H1 (cell line): ENCODE measurements around the gene TIMP1. TPM values are rescaled to one million over a fixed set of nuclear protein-coding genes. Genes with fewer than 3 reads are reported as not detected.
A peak's percentile ranks its signal among the peaks of the same experiment; 100 is the strongest.

Experiments
- CTCF ChIA-PET: fragments of 300-600 bp; sonication (Branson Sonifier 250); formaldehyde crosslinking; loops from one replicate; lab custom pipeline; 2021; ENCODE audit not compliant: partially characterized antibody; lab: Charles Lee
- POLR2A ChIA-PET: fragments of 300-600 bp; sonication (Branson Sonifier 250); formaldehyde crosslinking; loops from one replicate; lab custom pipeline; 2021; ENCODE audit warnings: inconsistent platforms; ENCODE audit not compliant: partially characterized antibody; lab: Charles Lee
- DNase-seq, 2 experiments: peaks; one replicate each; pipeline versions ENCODE4 v3.0.0 to v3.0.0-alpha.2; 2010 to 2022; ENCODE audit warnings: low spot score in 2 of 2, low read depth in 1 of 2, mixed read lengths in 1 of 2
- FAIRE-seq: peaks from 2 replicates; lab custom pipeline; 2011; peaks lifted over from hg19 to GRCh38; lab: Jason Lieb, UNC
- H2AFZ ChIP-seq: 2 replicates; pipeline ENCODE4 v1.8.1; 2012; ENCODE audit warnings: low read length, inconsistent platforms
- H2AK5ac ChIP-seq: 2 replicates; pipeline ENCODE4 v1.6.1; 2013; ENCODE audit warnings: low read depth, low read length
- H2BK120ac ChIP-seq: replicated peaks from 2 replicates; pipeline ENCODE3; 2013; ENCODE audit warnings: low read depth, low read length, inconsistent platforms
- H2BK12ac ChIP-seq: 2 replicates; pipeline ENCODE4 v1.6.1; 2013; ENCODE audit warnings: low read depth, low read length
- H2BK15ac ChIP-seq: 2 replicates; pipeline ENCODE4 v1.6.1; 2013; ENCODE audit warnings: low read length
- H2BK20ac ChIP-seq: 2 replicates; pipeline ENCODE4 v1.6.1; 2013; ENCODE audit warnings: low read length
- H2BK5ac ChIP-seq: 2 replicates; pipeline ENCODE4 v1.6.1; 2013; ENCODE audit warnings: low read depth, low read length
- H3K14ac ChIP-seq: 2 replicates; pipeline ENCODE4 v1.6.1; 2013; ENCODE audit warnings: inconsistent platforms; ENCODE audit not compliant: insufficient read length
- H3K18ac ChIP-seq: 2 replicates; pipeline ENCODE4 v1.6.1; 2013; ENCODE audit warnings: low read length; ENCODE audit errors: extremely low read depth
- H3K23ac ChIP-seq: 2 replicates; pipeline ENCODE4 v1.6.1; 2013; ENCODE audit warnings: inconsistent platforms; ENCODE audit not compliant: insufficient read length
- H3K23me2 ChIP-seq: 2 replicates; pipeline ENCODE4 v1.6.1; 2013; ENCODE audit warnings: low read depth, low read length
- H3K27ac ChIP-seq: 2 replicates; pipeline ENCODE4 v1.6.1; 2011; ENCODE audit warnings: low read depth, low read length, inconsistent platforms
- H3K27me3 ChIP-seq, 4 experiments: replicated peaks in 1 of 4; 1 replicate in 1 of 4; 2 replicates in 3 of 4; pipeline versions ENCODE4 v1.6.1 to v1.8.1; 2011 to 2013; ENCODE audit warnings: low read length in 3 of 4, mild to moderate bottlenecking in 3 of 4, inconsistent platforms in 2 of 4, mixed read lengths in 2 of 4, moderate library complexity in 1 of 4; ENCODE audit not compliant: control insufficient read depth in 3 of 4, insufficient read depth in 3 of 4; ENCODE audit errors: extremely low read depth in 1 of 4
- H3K36me3 ChIP-seq, 4 experiments: 2 replicates each; pipeline versions ENCODE4 v1.6.1 to v1.8.1; 2011 to 2013; ENCODE audit warnings: mild to moderate bottlenecking in 4 of 4, low read length in 3 of 4, moderate library complexity in 2 of 4, control low read depth in 1 of 4, inconsistent platforms in 1 of 4; ENCODE audit not compliant: insufficient read depth in 4 of 4, control insufficient read depth in 2 of 4
- H3K4ac ChIP-seq: replicated peaks from 2 replicates; pipeline ENCODE3; 2013; ENCODE audit warnings: low read length, low read depth, mixed read lengths, inconsistent platforms; ENCODE audit not compliant: insufficient read length
- H3K4me1 ChIP-seq, 4 experiments: replicated peaks in 1 of 4; 1 replicate in 1 of 4; 2 replicates in 3 of 4; pipeline versions ENCODE4 v1.6.1 to v1.8.1; 2011 to 2013; ENCODE audit warnings: low read length in 3 of 4, inconsistent platforms in 2 of 4, mixed read lengths in 1 of 4; ENCODE audit not compliant: insufficient read depth in 4 of 4, control insufficient read depth in 3 of 4
- H3K4me2 ChIP-seq, 2 experiments: 2 replicates each; pipeline versions ENCODE4 v1.6.1 to v1.8.1; 2011 to 2013; ENCODE audit warnings: low read depth in 2 of 2, low read length in 2 of 2, control low read depth in 1 of 2, inconsistent platforms in 1 of 2, mild to moderate bottlenecking in 1 of 2; ENCODE audit not compliant: insufficient read depth in 1 of 2
- H3K4me3 ChIP-seq, 4 experiments: fragments of 200-600, 300-600 bp in 1 of 4; sonication (generic), shearing (Covaris generic), sonication (Bioruptor Twin) in 1 of 4; 2 replicates each; pipeline versions ENCODE4 v1.5.1 to v1.8.1; 2011 to 2016; ENCODE audit warnings: low read length in 4 of 4, low read depth in 3 of 4, control low read depth in 2 of 4, inconsistent platforms in 2 of 4, mild to moderate bottlenecking in 2 of 4, mixed read lengths in 1 of 4, moderate library complexity in 1 of 4; ENCODE audit not compliant: insufficient read depth in 2 of 4; ENCODE audit errors: extremely low read depth in 1 of 4
- H3K56ac ChIP-seq: replicated peaks from 2 replicates; pipeline ENCODE3; 2013; ENCODE audit warnings: low read depth, mild to moderate bottlenecking, mixed read lengths, low read length, inconsistent platforms; ENCODE audit not compliant: insufficient read length
- H3K79me1 ChIP-seq: 2 replicates; pipeline ENCODE4 v1.6.1; 2013; ENCODE audit warnings: low read depth, low read length, control low read depth
- H3K79me2 ChIP-seq, 2 experiments: 2 replicates each; pipeline versions ENCODE4 v1.6.1 to v1.8.1; 2012 to 2013; ENCODE audit warnings: low read length in 2 of 2, mild to moderate bottlenecking in 2 of 2, inconsistent platforms in 1 of 2; ENCODE audit not compliant: insufficient read depth in 2 of 2, control insufficient read depth in 1 of 2
- H3K9ac ChIP-seq, 4 experiments: replicated peaks in 1 of 4; 1 replicate in 1 of 4; 2 replicates in 3 of 4; pipeline versions ENCODE4 v1.6.1 to v1.8.1; 2011 to 2013; ENCODE audit warnings: low read depth in 3 of 4, low read length in 3 of 4, control low read depth in 2 of 4, mild to moderate bottlenecking in 2 of 4, moderate library complexity in 2 of 4, inconsistent platforms in 1 of 4; ENCODE audit errors: extremely low read depth in 1 of 4
- H3K9me3 ChIP-seq, 2 experiments: 2 replicates each; pipeline versions ENCODE4 v1.6.1 to v1.8.1; 2012 to 2013; ENCODE audit warnings: mild to moderate bottlenecking in 2 of 2, moderate library complexity in 2 of 2, control low read depth in 1 of 2, inconsistent platforms in 1 of 2, low read depth in 1 of 2, low read length in 1 of 2, mixed read lengths in 1 of 2; ENCODE audit not compliant: insufficient read depth in 2 of 2
- H4K20me1 ChIP-seq, 2 experiments: replicated peaks in 1 of 2; 2 replicates each; pipeline versions ENCODE3 to v1.8.1; 2011 to 2013; ENCODE audit warnings: inconsistent platforms in 2 of 2, low read length in 2 of 2, mild to moderate bottlenecking in 1 of 2; ENCODE audit not compliant: insufficient read depth in 2 of 2, control insufficient read depth in 1 of 2
- H4K5ac ChIP-seq: 2 replicates; pipeline ENCODE4 v1.6.1; 2013; ENCODE audit warnings: low read length, low read depth, mixed read lengths, inconsistent platforms; ENCODE audit not compliant: insufficient read length
- H4K8ac ChIP-seq: 2 replicates; pipeline ENCODE4 v1.8.0; 2013; ENCODE audit warnings: mild to moderate bottlenecking, moderate library complexity, low read length, inconsistent platforms; ENCODE audit not compliant: insufficient read depth; ENCODE audit errors: extremely low read depth
- H4K91ac ChIP-seq: replicated peaks from 2 replicates; pipeline ENCODE3; 2013; ENCODE audit warnings: low read length, mixed read lengths, inconsistent platforms; ENCODE audit not compliant: insufficient read length
- KDM1A ChIP-seq: fragments of 200-600, 300-600 bp; sonication (generic); IDR thresholded peaks from 2 replicates; pipeline ENCODE4 v1.7.1; 2016; ENCODE audit warnings: mild to moderate bottlenecking, low read length, borderline replicate concordance
- NANOG ChIP-seq: IDR thresholded peaks from 2 replicates; pipeline ENCODE4 v1.6.1; 2011; ENCODE audit warnings: low read length, low read depth, mild to moderate bottlenecking, inconsistent platforms; ENCODE audit not compliant: insufficient read depth, poor library complexity, severe bottlenecking
- POU5F1 ChIP-seq: IDR thresholded peaks from 2 replicates; pipeline ENCODE4 v1.6.1; 2011; ENCODE audit warnings: low read depth, mild to moderate bottlenecking, low read length, moderate library complexity
- TAF1 ChIP-seq: IDR thresholded peaks from 2 replicates; pipeline ENCODE4 v1.6.1; 2011; ENCODE audit warnings: mild to moderate bottlenecking, low read depth, low read length
- WGBS, 2 experiments: shearing (Covaris generic) in 1 of 2; methylation state at CpG; one replicate each; pipeline versions ENCODE4 v1.1.6 to v1.1.7; 2013 to 2015; ENCODE audit warnings: low lambda C conversion rate in 2 of 2, mixed read lengths in 2 of 2, inconsistent platforms in 1 of 2, low coverage in 1 of 2, missing lambda C conversion rate in 1 of 2; ENCODE audit not compliant: insufficient replicate concordance in 2 of 2, insufficient coverage in 1 of 2, insufficient read length in 1 of 2; ENCODE audit errors: extremely low coverage in 1 of 2, missing lambda C conversion rate in 1 of 2; 5-methylcytosine and 5-hydroxymethylcytosine counted together
- polyA plus RNA-seq, 7 experiments: library from polyadenylated mRNA; depleted of rRNA in 3 of 7; stranded (reverse) in 5 of 7; unstranded in 2 of 7; fragments of >200 nt in 5 of 7; fragments of 200-250 nt in 2 of 7; gene quantifications; 1 replicate in 5 of 7; 2 replicates in 1 of 7; 4 replicates in 1 of 7; pipeline versions ENCODE4 v1.2.1 to v1.2.3, GENCODE V29; 2011 to 2013; ENCODE audit warnings: missing spikeins in 2 of 7, mixed read lengths in 2 of 7
- total RNA-seq: library from RNA; stranded (reverse); fragmentation: NEBNext Ultra II Directional; extraction: Animal tissue kit (Norgen Biotek cat#: 25700); gene quantifications from 2 replicates; pipeline ENCODE4 v1.2.1, GENCODE V29; 2021
- TF ChIP-seq, protein P1 (sequence below): IDR thresholded peaks from 2 replicates; pipeline ENCODE4 v1.6.1; 2011; ENCODE audit warnings: low read depth, mild to moderate bottlenecking, low read length; ENCODE audit not compliant: insufficient read depth
- TF ChIP-seq, protein P2 (sequence below), 3 experiments: IDR thresholded peaks; 1 replicate in 2 of 3; 2 replicates in 1 of 3; pipeline versions ENCODE4 v1.5.1 to v1.6.1; 2011; ENCODE audit warnings: low read length in 3 of 3, mild to moderate bottlenecking in 3 of 3, inconsistent platforms in 2 of 3, low read depth in 1 of 3, moderate library complexity in 1 of 3; ENCODE audit not compliant: insufficient read depth in 1 of 3; ENCODE audit errors: control extremely low read depth in 1 of 3

TIMP1 gene
- total and polyA plus RNA-seq, 2 of the 8 experiments (the other 6 are each of a cell fraction or from before 2014, with no cell fraction given), result 58.6 to 142 TPM

DNA sequence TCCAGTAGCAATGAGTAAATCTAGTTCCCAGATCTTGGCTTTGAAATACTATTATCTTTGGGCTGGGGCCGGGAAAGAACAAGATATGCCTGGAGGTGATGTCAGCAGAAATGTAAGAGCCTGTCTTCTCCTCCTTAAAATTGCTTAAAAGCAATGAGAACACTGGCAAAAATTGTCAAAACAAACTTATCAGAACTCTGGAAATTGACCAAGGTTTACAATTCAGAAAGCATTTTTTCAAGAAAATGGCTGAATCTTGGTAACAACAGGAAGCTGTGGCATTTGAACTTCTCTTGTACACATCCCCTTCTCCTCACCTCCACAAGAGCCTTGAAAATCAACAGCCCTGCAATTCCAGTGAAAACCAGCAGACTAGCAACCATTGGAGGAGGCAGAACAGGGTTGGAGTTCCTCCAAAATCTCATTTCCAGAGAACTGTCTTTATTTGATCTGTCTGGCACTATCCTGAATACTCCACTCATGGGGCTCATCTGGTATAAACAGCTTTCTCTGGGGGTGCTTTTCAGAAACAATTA is 13.5 kb downstream of the TIMP1 start:
- POLR2A ChIA-PET, result interaction anchor here (1.1 kb wide), 1 partner anchor 25 kb away, joined by 4 read pairs; no protein-coding TSS in a partner anchor
- no peak overlapping the region for H3K4me3 ChIP-seq
- no peak overlapping the region for H2BK5ac ChIP-seq
- no peak overlapping the region for H3K4ac ChIP-seq
- no peaks in the 10 kb centered on the region for H3K36me3 ChIP-seq
- 100% methylated on average over 1 of the region's 1 CpG; no CpG with 5 or more reads in 1 of the 2 experiments for WGBS, 2 experiments
- H3K23ac ChIP-seq, result no peak overlapping the region
- no peaks in the 10 kb centered on the region for H3K4me1 ChIP-seq
- no peak overlapping the region for H4K91ac ChIP-seq
- H3K27me3 ChIP-seq, result no peaks in the 10 kb centered on the region
- no peak overlapping the region for H4K5ac ChIP-seq
- H3K79me1 ChIP-seq, result no peaks in the 10 kb centered on the region
- H3K9ac ChIP-seq, result no peak overlapping the region
- H3K18ac ChIP-seq, result no peak overlapping the region
- no peaks in the 10 kb centered on the region for H4K20me1 ChIP-seq
- no peak overlapping the region for H3K4me2 ChIP-seq
- no peak overlapping the region for H3K56ac ChIP-seq
- H3K23me2 ChIP-seq, result no peaks in the 10 kb centered on the region
- peak; percentile 73 for FAIRE-seq
- no peaks in the 10 kb centered on the region for H3K79me2 ChIP-seq
- no peak overlapping the region for H2BK12ac ChIP-seq
- no peak overlapping the region for H4K8ac ChIP-seq
- TF ChIP-seq TAF1 (no peak), KDM1A (no peak), POU5F1 (no peak), NANOG (no peak)
- TF ChIP-seq, protein P1, sequence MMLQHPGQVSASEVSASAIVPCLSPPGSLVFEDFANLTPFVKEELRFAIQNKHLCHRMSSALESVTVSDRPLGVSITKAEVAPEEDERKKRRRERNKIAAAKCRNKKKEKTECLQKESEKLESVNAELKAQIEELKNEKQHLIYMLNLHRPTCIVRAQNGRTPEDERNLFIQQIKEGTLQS, result no peak
- TF ChIP-seq, protein P2, sequence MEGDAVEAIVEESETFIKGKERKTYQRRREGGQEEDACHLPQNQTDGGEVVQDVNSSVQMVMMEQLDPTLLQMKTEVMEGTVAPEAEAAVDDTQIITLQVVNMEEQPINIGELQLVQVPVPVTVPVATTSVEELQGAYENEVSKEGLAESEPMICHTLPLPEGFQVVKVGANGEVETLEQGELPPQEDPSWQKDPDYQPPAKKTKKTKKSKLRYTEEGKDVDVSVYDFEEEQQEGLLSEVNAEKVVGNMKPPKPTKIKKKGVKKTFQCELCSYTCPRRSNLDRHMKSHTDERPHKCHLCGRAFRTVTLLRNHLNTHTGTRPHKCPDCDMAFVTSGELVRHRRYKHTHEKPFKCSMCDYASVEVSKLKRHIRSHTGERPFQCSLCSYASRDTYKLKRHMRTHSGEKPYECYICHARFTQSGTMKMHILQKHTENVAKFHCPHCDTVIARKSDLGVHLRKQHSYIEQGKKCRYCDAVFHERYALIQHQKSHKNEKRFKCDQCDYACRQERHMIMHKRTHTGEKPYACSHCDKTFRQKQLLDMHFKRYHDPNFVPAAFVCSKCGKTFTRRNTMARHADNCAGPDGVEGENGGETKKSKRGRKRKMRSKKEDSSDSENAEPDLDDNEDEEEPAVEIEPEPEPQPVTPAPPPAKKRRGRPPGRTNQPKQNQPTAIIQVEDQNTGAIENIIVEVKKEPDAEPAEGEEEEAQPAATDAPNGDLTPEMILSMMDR (IDR thresholded peaks at IDR 0.05; ENCODE audit: control extremely low read depth in 1 of 3, insufficient read depth in 1 of 3, low read depth in 1 of 3, low read length in 3 of 3), result no peak
- H2BK20ac ChIP-seq, result no peak overlapping the region
- H2AFZ ChIP-seq, result no peak overlapping the region
- H3K27ac ChIP-seq, result no peak overlapping the region
- H2BK15ac ChIP-seq, result no peak overlapping the region
- CTCF ChIA-PET, result interaction anchor here (1.0 to 1.1 kb wide), 2 partner anchors 13 to 32 kb away, joined by 3 read pairs; no protein-coding TSS in a partner anchor
- no peaks in the 10 kb centered on the region for H3K9me3 ChIP-seq
- H2BK120ac ChIP-seq, result no peak overlapping the region
- DNase-seq, result no peak
- no peak overlapping the region for H3K14ac ChIP-seq
- no peak overlapping the region for H2AK5ac ChIP-seq
